HPDE6-E6E7 (cell line): Measurements from ENCODE around the gene CAMK2N2.

Experiments
- DNase-seq: peaks from one replicate; pipeline ENCODE4 v3.0.0; 2011; ENCODE audit warnings: missing footprints; ENCODE audit errors: extremely low spot score

Gene CAMK2N2

GRCh38 chr3:184240384-184241140, 20.8 kb downstream of the CAMK2N2 start:
- DNase-seq = no peak

GRCh38 chr3:184239708-184240107, 21.6 kb downstream of the CAMK2N2 start:
- DNase-seq = no peak

GRCh38 chr3:184239221-184239620, 22.1 kb downstream of the CAMK2N2 start:
- DNase-seq = no peak

GRCh38 chr3:184238246-184238818, 23.0 kb downstream of the CAMK2N2 start:
- DNase-seq = no peak

GRCh38 chr3:184237807-184238206, 23.5 kb downstream of the CAMK2N2 start:
- DNase-seq = no peak

GRCh38 chr3:184237211-184237610, 24.1 kb downstream of the CAMK2N2 start:
- no peak for DNase-seq

GRCh38 chr3:184236636-184237035, 24.7 kb downstream of the CAMK2N2 start:
- no peak for DNase-seq

- no peak for DNase-seq
Observed at GRCh38 chr3:184236033-184236410, 25.3 kb downstream of the CAMK2N2 start.

GRCh38 chr3:184235381-184236032, 25.8 kb downstream of the CAMK2N2 start:
- DNase-seq = no peak

GRCh38 chr3:184234671-184235380, 26.5 kb downstream of the CAMK2N2 start:
- no peak for DNase-seq

- DNase-seq = peak; percentile 95
Observed at GRCh38 chr3:184234224-184234623, 27.1 kb downstream of the CAMK2N2 start.

GRCh38 chr3:184233127-184233843, 28.1 kb downstream of the CAMK2N2 start:
- no peak for DNase-seq

GRCh38 chr3:184231671-184232070, 29.7 kb downstream of the CAMK2N2 start:
- no peak for DNase-seq

- no peak for DNase-seq
Observed at GRCh38 chr3:184230603-184231528, 30.5 kb downstream of the CAMK2N2 start.

GRCh38 chr3:184230081-184230602, 31.2 kb downstream of the CAMK2N2 start:
- DNase-seq = no peak

GRCh38 chr3:184229394-184230080, 31.8 kb downstream of the CAMK2N2 start, which contains the start of gene VWA5B2:
Gene VWA5B2 (plus strand): TSS chr3:184229585. CDS start chr3:184230529, 944 bp downstream.
- no peak for DNase-seq

- DNase-seq = no peak
Observed at GRCh38 chr3:184228376-184229137, 32.8 kb downstream of the CAMK2N2 start.

GRCh38 chr3:184227481-184227935, 33.8 kb downstream of the CAMK2N2 start:
- DNase-seq = peak; percentile 58

GRCh38 chr3:184223946-184224345, 37.4 kb downstream of the CAMK2N2 start:
- DNase-seq = no peak
